Left lung (tissue), 10 donors: ENCODE results near the gene PCNA. TPM values are rescaled to one million over a fixed set of nuclear protein-coding genes. Genes with fewer than 3 reads are reported as not detected.

Source experiments
- ATAC-seq: fragments of 200-7000 bp; cut with Tn5 transposase; one replicate; pipeline ENCODE4 v1.9.1; 2020; ENCODE audit warnings: moderate library complexity
- DNase-seq, 4 donors: peaks; one replicate each; pipeline ENCODE4 v3.0.0-alpha.2; 2013 to 2020
- H3K27ac ChIP-seq, 2 donors: fragments of 200-600 bp; sonication (generic) in 1 of 2; one replicate each; pipeline versions ENCODE4 v1.5.0 to v1.8.0; 2020 to 2021
- H3K27me3 ChIP-seq, 2 donors: fragments of 200-600 bp; sonication (generic) in 1 of 2; one replicate each; pipeline versions ENCODE4 v1.5.0 to v1.8.0; 2020 to 2021
- H3K36me3 ChIP-seq, 2 donors: fragments of 200-600 bp; sonication (generic) in 1 of 2; one replicate each; pipeline versions ENCODE4 v1.5.0 to v1.8.0; 2020 to 2021
- H3K4me1 ChIP-seq, 2 donors: fragments of 200-600 bp; one replicate each; pipeline ENCODE4 v1.8.0; 2021
- H3K4me3 ChIP-seq, 2 donors: fragments of 200-600 bp; sonication (generic) in 1 of 2; one replicate each; pipeline versions ENCODE4 v1.5.0 to v1.8.0; 2020 to 2021; ENCODE audit warnings: mild to moderate bottlenecking in 1 of 2
- H3K9me3 ChIP-seq, 2 donors: fragments of 200-600 bp; sonication (generic) in 1 of 2; one replicate each; pipeline versions ENCODE4 v1.5.0 to v1.8.0; 2020 to 2021
- intact Hi-C, 2 donors: fragments of 100-400 bp; cut with DNase I; formaldehyde crosslinking; loops; one replicate each; pipeline versions ENCODE4 v1.11.2 to v1.14.2; 2022
- polyA plus RNA-seq, 6 donors: library from polyadenylated mRNA; unstranded; fragments of 120-200 nt; gene quantifications; one replicate each; pipeline ENCODE4 v1.2.1, GENCODE V29; 2013; ENCODE audit not compliant: insufficient read length in 6 of 6
- total RNA-seq, 2 donors: library from RNA; stranded (reverse); fragmentation: NEBNext Ultra II Directional; extraction: Animal tissue kit (Norgen Biotek cat#: 25700); gene quantifications; one replicate each; pipeline ENCODE4 v1.2.1, GENCODE V29; 2021
- TF ChIP-seq, protein P1 (sequence below), 2 donors: fragments of 200-600 bp; sonication (generic) in 1 of 2; IDR thresholded peaks; one replicate each; pipeline versions ENCODE4 v1.5.0 to v1.8.0; 2021; ENCODE audit warnings: antibody characterized with exemption in 2 of 2
- donor health status: DM: no; HTN: yes; CAD: no.
- donor health status: DM: no; HTN: no; CAD: no.

Gene PCNA
- total and polyA plus RNA-seq, 8 donors: 80.4 to 171 (median 130) TPM

DNA sequence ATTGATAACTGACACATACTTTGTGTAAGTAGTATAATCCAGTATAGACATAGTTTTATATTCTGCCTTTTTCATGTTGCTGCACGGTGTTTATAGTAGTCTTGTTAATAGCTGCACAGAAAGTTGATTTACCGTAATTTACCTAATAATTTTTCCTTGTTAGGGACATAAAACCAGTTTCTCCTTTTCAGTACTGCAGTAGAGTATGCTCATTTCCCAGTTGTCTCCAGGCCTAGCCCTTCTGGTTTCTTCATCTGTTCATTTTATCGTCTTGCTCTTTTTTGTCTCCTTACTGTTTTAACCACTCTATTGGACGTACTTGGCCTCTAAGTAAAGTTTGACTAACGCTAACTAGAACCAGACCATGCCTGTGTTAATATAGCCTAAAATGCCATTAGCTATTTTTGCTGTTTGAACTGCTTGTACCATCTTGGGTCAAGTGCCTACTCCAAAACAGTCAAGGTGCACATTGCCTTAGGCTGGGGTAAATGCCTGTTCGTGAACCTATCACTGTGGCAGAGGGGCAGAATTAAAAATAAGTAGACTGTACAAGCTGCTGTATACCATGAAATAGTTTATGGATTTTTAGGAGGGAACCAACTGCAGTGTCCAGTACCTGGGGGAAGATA, 41.9 kb upstream of the PCNA start:
- intact Hi-C loops: no loop called here
- no peaks in the 10 kb centered on the region for H3K27me3 ChIP-seq
- peak overlapping the region; percentile 6 to 21 for H3K27ac ChIP-seq
- H3K4me1 ChIP-seq: peaks cover 7 to 38% of the 10 kb centered on the region in 2 donors
- H3K4me3 ChIP-seq: no peak overlapping the region
- H3K36me3 ChIP-seq: no peaks in the 10 kb centered on the region
- TF ChIP-seq, protein P1, sequence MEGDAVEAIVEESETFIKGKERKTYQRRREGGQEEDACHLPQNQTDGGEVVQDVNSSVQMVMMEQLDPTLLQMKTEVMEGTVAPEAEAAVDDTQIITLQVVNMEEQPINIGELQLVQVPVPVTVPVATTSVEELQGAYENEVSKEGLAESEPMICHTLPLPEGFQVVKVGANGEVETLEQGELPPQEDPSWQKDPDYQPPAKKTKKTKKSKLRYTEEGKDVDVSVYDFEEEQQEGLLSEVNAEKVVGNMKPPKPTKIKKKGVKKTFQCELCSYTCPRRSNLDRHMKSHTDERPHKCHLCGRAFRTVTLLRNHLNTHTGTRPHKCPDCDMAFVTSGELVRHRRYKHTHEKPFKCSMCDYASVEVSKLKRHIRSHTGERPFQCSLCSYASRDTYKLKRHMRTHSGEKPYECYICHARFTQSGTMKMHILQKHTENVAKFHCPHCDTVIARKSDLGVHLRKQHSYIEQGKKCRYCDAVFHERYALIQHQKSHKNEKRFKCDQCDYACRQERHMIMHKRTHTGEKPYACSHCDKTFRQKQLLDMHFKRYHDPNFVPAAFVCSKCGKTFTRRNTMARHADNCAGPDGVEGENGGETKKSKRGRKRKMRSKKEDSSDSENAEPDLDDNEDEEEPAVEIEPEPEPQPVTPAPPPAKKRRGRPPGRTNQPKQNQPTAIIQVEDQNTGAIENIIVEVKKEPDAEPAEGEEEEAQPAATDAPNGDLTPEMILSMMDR (IDR thresholded peaks at IDR 0.05): no peak
- H3K9me3 ChIP-seq: no peaks in the 10 kb centered on the region
- ATAC-seq: peak; percentile 82
- no peak for DNase-seq

DNA sequence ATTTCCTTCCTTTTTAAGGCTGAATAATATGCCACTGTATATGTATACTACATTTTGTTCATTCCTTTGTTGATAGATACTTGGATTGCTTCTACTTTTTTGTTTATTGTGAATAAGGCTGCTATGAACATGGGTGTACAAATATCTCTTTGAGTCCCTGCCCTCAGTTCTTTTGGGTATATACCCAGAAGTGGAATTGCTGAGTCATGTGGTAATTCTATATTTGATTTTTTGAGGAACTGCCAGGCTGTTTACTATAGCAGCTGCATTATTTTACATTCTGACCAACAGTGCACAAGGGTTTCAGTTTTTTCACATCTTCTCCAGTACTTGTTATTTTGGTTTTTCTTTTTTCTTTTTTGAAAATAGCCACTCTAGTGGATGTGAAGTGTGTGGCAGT, 41.1 kb upstream of the PCNA start:
- DNase-seq: no peak
- peak overlapping the region; percentile 6 to 21 for H3K27ac ChIP-seq
- H3K9me3 ChIP-seq: no peaks in the 10 kb centered on the region
- peaks cover 7 to 45% of the 10 kb centered on the region in 2 donors for H3K4me1 ChIP-seq
- no peak overlapping the region for H3K4me3 ChIP-seq
- intact Hi-C loops: no loop called here
- no peak for ATAC-seq
- no peaks in the 10 kb centered on the region for H3K27me3 ChIP-seq
- H3K36me3 ChIP-seq: no peaks in the 10 kb centered on the region
- TF ChIP-seq, protein P1 (IDR thresholded peaks at IDR 0.05): no peak

DNA sequence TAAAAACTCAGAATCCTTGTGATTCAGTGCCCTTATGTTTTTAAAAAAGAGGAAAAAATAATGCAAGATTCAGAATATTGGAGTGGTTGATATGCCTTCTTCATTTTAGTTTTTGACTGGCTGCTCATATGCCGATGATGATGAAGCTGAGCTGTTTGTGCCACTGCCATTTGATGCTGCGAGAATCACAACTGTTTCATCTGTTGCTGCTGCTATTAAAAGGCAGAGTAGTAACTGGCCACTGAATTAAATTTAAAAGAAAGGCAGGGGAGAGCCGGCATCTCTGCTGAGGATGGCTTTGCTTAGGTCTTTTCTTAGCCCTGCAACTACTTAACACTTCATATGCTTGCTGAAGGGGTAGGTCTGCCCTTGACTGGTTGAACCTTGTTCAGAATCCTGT, 40.2 kb upstream of the PCNA start:
- TF ChIP-seq, protein P1 (IDR thresholded peaks at IDR 0.05): no peak
- H3K4me1 ChIP-seq: peaks cover 7 to 41% of the 10 kb centered on the region in 2 donors
- no peak overlapping the region for H3K4me3 ChIP-seq
- DNase-seq (no peak), ATAC-seq (no peak)
- intact Hi-C loops: no loop called here
- H3K9me3 ChIP-seq: no peaks in the 10 kb centered on the region
- no peak overlapping the region for H3K27ac ChIP-seq
- H3K36me3 ChIP-seq: no peaks in the 10 kb centered on the region
- no peaks in the 10 kb centered on the region for H3K27me3 ChIP-seq

DNA sequence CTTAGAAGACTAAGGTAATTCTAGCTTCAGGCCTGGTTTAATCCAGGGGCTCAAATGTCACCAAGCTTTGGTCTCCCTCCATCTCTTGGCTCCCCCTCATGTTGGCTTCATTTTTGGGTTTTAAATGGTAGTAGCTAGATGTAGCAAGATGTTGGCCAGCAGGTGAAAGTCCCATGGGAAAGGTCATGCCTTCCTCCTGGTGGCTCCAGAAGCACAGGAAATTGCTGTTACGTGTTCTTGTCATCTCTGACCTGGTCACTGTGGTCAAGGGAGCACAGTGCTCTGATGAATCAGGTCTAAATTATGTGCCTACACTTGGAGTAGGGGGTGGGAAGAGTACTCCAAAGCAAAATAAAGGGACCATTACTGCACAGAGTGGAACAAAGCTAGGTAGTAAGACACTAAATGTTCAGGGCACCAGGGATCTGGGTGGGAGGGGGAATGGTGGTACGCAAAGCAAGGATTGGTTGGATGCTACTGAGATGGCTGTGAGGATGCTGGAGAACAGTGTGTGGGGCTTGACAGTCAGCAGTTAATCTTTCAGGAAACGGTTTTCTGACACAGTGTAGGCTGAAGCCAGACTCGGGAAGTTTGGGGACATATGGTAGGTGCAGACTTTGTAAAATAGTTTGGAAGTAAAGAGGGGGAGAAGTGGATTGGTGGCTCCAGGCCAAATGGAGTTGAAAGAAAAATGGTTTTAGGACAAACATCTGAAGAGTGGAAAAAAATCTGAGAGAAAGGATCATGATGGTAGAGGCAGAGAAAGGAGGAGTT, 37.1 kb upstream of the PCNA start:
- no peaks in the 10 kb centered on the region for H3K36me3 ChIP-seq
- intact Hi-C loops: no loop called here
- H3K27me3 ChIP-seq: no peaks in the 10 kb centered on the region
- H3K4me1 ChIP-seq: peaks cover 7 to 53% of the 10 kb centered on the region in 2 donors
- H3K27ac ChIP-seq: no peak overlapping the region
- no peaks in the 10 kb centered on the region for H3K9me3 ChIP-seq
- ATAC-seq (peak; percentile 21), DNase-seq (no peak)
- H3K4me3 ChIP-seq: no peak overlapping the region
- TF ChIP-seq, protein P1 (IDR thresholded peaks at IDR 0.05): no peak

DNA sequence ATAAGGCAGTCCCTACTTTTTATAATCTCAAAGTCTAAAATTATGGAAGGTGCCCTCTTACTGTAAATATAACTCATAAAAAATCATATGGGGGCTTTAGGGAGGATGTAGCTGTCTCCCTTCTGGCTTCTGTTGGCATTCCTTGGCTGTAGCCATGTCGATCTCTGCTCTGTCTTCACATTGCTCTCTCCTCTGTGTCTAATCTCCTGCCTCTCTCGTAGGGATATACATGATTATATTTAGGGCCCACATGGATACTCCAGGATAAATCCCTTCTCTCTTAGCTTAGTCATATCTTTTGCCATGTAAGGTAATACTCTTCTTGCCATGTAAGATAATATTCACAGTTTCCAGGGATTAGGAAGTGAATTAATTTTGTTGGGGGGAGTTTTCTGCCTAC, 35.6 kb upstream of the PCNA start:
- intact Hi-C loops: no loop called here

More for the DNA sequence above, 35.6 kb upstream of the PCNA start:
- H3K9me3 ChIP-seq: no peaks in the 10 kb centered on the region
- DNase-seq (no peak), ATAC-seq (no peak)
- H3K4me1 ChIP-seq: peaks cover 0 to 50% of the 10 kb centered on the region in 2 donors
- H3K27ac ChIP-seq: no peak overlapping the region
- H3K4me3 ChIP-seq: no peak overlapping the region
- TF ChIP-seq, protein P1 (IDR thresholded peaks at IDR 0.05): no peak
- H3K27me3 ChIP-seq: no peaks in the 10 kb centered on the region
- H3K36me3 ChIP-seq: no peaks in the 10 kb centered on the region
